ENCODE data around the gene KCNQ2. TPM values are rescaled to one million over a fixed set of nuclear protein-coding genes. Genes with fewer than 3 reads are reported as not detected.
"Not testable (repeated sequence)": the region's sequence is repeated elsewhere in the genome, so short reads cannot be mapped to it uniquely, and the experiment has no call there.

KCNQ2 gene
- total RNA-seq, 1 experiment from 2014 or later, result not detected

GRCh38 chr20:63490416-63490815, 18.0 kb upstream of the KCNQ2 start:
- no peak for DNase-seq (ENCODE audit: low read depth)

- DNase-seq (ENCODE audit: low read depth), result no peak
Measured at GRCh38 chr20:63488315-63489251, 16.1 kb upstream of the KCNQ2 start.

GRCh38 chr20:63487781-63488241, 15.4 kb upstream of the KCNQ2 start:
- no peak for DNase-seq (ENCODE audit: low read depth)

GRCh38 chr20:63487116-63487764, 14.8 kb upstream of the KCNQ2 start:
- no peak for DNase-seq (ENCODE audit: low read depth)

GRCh38 chr20:63486300-63486855, 13.9 kb upstream of the KCNQ2 start:
- DNase-seq (ENCODE audit: low read depth), result no peak

- DNase-seq (ENCODE audit: low read depth), result no peak
Measured at GRCh38 chr20:63484651-63485403, 12.4 kb upstream of the KCNQ2 start.

- DNase-seq (ENCODE audit: low read depth), result no peak
Measured at GRCh38 chr20:63484236-63484635, 11.8 kb upstream of the KCNQ2 start.

- DNase-seq (ENCODE audit: low read depth), result no peak
Measured at GRCh38 chr20:63483834-63484233, 11.4 kb upstream of the KCNQ2 start.

GRCh38 chr20:63482021-63482587, 9.6 kb upstream of the KCNQ2 start:
- no peak for DNase-seq (ENCODE audit: low read depth)

GRCh38 chr20:63481503-63481902, 9.0 kb upstream of the KCNQ2 start:
- no peak for DNase-seq (ENCODE audit: low read depth)

GRCh38 chr20:63479695-63480419, 7.4 kb upstream of the KCNQ2 start:
- DNase-seq (ENCODE audit: low read depth), result not testable (repeated sequence)

- DNase-seq (ENCODE audit: low read depth), result no peak
Measured at GRCh38 chr20:63478346-63479302, 6.2 kb upstream of the KCNQ2 start.

GRCh38 chr20:63477944-63478343, 5.5 kb upstream of the KCNQ2 start:
- DNase-seq (ENCODE audit: low read depth), result no peak

- no peak for DNase-seq (ENCODE audit: low read depth)
Measured at GRCh38 chr20:63477061-63477616, 4.7 kb upstream of the KCNQ2 start.

GRCh38 chr20:63475209-63475608, 2.8 kb upstream of the KCNQ2 start:
- DNase-seq (ENCODE audit: low read depth), result peak; percentile 40

GRCh38 chr20:63473555-63474449, 1.3 kb upstream of the KCNQ2 start:
- no peak for DNase-seq (ENCODE audit: low read depth)

GRCh38 chr20:63472862-63473390, 471 bp upstream of the KCNQ2 start:
- no peak for DNase-seq (ENCODE audit: low read depth)

GRCh38 chr20:63471717-63471980, 806 bp downstream of the KCNQ2 start:
- no peak for DNase-seq (ENCODE audit: low read depth)

Measured in M059J (cell line).